ENCODE measurements around the gene IFT25.

The IFT25 gene

DNA sequence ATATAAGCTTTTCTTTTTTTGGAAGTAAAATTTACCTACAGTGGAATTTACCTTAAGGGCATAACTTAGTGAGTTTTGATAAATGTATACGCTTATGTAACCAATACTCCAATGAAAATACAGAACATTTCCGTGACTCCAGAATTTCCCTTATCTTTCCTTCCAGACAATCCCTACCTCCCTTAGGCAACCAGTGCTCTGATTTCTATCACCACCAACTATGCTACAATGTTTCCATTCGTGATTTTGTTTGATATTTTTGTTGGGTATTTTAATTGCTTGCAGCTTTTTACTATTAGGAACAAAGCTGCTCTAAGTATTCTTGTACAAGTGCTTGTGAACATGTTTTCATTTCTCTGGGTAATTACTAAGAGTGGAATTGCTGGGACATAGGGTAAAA is 14.6 kb downstream of the IFT25 start:
- no peak for DNase-seq (ENCODE audit: low read depth in 1 of 2, low spot score in 1 of 2)

DNA sequence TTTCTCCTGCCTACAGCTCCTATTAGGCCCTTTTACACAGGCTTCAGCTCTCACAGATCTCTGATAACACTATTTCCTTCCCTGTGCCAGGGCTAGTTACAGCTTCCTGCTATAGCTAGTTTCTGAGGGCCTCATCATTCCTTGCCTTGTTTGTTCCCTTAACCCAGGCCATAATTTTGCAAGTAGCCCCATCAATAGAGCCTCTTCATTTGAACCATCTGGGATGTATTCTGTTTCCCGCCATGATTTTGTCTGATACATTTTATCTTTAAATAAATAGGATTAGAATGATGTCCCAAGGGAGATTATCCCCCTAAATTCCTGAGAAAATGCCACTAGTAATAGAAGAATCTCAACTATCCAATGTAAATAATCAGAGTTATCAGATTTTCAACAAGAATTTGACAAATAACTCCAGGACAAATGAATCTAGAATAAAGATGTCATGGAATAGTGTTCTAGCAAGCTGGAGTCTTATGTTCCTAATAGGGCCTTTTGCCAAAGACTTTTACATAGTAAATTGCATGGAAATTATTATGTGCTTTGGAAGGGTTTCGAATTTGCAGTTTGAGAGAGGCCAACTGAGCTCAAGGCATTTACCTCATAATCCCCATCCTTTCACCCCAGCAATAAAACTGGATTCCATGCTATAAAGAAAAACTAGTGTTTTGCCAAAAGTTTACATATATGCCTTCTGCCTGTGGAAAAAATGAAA is 16.1 kb downstream of the IFT25 start:
- no peak for DNase-seq (ENCODE audit: low read depth in 1 of 2, low spot score in 1 of 2)

DNA sequence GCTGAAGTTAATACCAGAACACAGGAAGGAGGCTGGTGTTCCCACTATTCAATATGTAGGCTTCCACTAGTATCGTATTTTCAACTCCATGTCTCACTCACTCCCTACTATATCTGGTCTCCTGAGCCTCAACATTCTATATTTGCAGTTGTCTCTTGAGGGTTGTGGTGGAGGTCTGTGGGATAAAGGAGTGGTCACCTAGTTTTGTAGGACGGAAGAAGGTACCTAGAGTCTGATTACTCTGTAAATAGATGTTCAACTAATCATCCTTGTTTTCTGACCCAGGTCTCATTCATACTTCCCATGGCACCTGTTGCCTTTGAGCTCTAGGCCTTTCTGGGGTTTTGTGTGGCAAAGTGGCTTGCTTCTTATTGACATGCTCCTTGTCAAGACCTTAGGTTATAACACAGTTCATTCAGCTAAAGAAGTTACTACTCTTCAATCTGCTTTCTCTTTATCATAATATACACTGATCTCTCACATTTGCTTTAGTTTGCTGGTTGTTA is 18.1 kb downstream of the IFT25 start:
- no peak for DNase-seq (ENCODE audit: low read depth in 1 of 2, low spot score in 1 of 2)

DNA sequence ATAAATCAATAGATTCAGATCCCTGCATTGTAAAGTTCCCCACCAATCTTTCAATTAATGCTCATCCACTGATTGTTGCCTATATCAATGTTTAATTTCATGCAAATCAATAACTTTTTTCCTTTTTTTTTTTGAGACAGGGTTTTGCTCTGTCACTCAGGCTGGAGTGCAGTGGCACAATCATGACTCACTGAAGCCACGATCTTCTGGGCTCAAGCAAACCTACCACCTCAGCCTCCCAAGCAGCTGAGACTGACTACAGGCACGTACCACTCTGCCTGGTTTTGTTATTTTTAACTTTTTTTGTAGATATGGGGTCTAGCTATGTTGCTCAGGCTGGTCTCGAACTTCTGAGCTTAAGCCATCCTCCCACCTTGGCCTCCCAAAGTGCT is 25.8 kb downstream of the IFT25 start:
- no peak for DNase-seq (ENCODE audit: low read depth in 1 of 2, low spot score in 1 of 2)

DNA sequence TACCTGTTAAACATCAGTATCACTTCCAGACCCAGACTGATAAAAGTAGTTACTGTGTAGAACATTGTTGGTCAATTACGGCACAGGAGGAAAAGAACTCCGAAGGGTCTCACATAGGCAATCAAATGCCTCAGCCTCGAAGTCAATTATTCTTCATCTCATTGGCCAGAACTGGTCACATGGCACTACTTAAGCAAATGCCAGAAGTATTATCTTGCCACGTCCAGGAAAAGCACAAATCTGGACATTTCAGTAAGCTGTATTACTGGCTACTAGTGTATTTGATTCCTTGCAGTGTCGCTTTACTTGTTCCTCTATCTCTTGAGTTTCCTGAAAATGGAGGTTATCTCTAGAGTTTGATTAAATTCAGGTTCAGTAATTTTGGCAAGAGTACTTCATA is 27.2 kb downstream of the IFT25 start:
- no peak for DNase-seq (ENCODE audit: low read depth in 1 of 2, low spot score in 1 of 2)

DNA sequence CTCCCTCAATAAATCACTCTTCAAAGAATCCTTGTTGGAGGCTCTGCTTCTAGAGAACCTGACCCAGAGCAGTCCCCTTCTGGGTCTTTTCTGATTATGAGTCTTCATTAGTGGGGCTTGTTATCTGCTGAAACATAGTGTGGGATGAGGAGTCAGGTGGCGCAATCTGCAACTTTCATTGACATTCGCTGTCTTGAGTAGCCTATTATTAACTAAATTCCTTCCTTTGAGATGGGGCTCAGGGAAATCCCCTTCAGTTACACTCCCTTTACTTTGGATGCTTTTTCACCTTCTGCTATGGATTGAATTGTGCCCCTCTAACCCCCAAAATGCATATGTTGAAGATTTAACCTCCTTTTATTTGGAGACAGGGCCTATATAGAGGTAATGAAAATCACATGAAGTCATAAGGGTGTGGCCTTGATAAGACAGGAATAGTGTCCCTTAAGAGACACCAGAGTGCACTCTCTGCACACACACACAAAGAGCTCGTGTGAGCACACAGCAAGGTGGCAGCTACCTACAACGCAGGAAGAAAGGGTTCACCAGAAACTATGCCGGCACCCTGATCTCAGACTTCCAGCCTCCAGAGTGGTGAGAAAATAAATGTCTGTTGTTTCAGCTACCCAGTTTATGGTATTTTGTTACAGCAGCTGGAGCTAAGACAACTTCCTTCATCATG is 32.0 kb downstream of the IFT25 start:
- no peak for DNase-seq (ENCODE audit: low read depth in 1 of 2, low spot score in 1 of 2)

DNA sequence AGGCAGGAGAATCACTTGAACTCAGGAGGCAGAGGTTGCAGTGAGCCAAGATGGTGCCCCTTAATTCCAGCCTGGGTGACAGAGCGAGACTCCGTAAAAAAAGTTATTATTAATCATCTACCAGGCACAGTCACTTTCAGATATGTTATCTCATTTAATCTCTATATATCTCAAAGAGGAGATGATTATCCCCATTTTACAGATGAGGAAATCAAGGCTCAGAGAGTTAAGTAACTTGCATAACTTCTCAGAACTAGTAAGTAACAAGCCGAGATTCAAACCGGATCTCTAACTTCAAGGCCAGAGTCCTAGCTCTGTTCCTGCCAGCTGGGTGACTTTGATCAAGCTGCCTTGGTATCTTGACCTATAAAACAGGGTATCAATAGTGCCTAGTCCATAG is 34.1 kb downstream of the IFT25 start:
- DNase-seq (ENCODE audit: low read depth in 1 of 2, low spot score in 1 of 2), result no peak

DNA sequence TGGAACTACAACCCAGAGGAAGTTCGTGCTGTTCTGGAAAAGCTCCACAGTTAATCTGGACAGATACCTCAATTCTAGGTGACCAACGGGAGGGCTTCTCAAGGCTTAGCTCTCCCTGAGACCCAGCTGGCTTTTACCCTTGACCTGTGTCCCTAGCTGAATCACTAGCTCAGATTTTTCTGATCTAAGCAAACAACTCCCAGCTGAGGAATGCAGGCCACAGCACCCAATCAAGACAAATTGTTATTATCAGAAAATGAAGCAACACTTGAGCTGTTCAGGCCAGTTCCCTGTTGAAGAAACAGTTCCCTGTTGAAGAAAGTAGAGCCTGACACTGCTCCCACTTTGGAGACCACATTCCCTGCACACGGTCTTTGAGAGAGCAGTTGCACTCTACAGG is 35.6 kb downstream of the IFT25 start:
- no peak for DNase-seq (ENCODE audit: low read depth in 1 of 2, low spot score in 1 of 2)

DNA sequence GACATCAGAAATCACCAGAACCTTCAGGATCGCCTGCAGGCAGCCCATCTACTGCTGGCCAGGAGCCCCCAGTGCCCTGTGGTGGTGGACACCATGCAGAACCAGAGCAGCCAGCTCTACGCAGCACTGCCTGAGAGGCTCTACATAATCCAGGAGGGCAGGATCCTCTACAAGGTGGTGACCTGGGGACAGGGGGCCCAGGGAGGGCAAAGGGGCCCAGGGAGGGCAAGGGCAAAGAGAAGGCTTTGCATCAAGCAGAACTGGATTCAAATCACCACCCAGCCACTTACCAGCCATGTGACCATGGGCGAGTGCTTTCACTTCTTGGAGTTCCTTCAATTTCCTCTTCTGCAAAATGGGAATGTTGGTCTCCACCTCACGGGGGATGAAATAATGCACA is 39.4 kb downstream of the IFT25 start:
- no peak for DNase-seq (ENCODE audit: low read depth in 1 of 2, low spot score in 1 of 2)

DNA sequence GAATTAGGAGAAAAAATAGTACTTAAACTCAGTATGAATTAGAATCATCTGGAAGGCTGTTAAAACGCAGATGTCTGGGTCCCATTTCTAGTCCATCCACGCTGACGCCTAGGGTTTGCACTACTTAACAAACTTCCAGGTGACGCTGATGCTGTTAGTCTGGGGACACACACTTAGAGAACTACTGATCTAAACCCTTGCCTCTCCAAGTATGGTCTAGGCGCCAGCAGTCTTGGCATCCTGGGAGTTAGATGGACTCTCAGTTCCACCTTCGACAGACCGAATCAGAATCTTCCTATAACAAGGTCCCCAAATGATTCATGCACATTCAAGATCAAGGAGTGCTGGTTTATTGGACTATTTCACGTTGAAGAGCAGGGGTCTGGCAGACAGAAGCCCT is 40.0 kb downstream of the IFT25 start:
- DNase-seq (ENCODE audit: low read depth in 1 of 2, low spot score in 1 of 2), result no peak

DNA sequence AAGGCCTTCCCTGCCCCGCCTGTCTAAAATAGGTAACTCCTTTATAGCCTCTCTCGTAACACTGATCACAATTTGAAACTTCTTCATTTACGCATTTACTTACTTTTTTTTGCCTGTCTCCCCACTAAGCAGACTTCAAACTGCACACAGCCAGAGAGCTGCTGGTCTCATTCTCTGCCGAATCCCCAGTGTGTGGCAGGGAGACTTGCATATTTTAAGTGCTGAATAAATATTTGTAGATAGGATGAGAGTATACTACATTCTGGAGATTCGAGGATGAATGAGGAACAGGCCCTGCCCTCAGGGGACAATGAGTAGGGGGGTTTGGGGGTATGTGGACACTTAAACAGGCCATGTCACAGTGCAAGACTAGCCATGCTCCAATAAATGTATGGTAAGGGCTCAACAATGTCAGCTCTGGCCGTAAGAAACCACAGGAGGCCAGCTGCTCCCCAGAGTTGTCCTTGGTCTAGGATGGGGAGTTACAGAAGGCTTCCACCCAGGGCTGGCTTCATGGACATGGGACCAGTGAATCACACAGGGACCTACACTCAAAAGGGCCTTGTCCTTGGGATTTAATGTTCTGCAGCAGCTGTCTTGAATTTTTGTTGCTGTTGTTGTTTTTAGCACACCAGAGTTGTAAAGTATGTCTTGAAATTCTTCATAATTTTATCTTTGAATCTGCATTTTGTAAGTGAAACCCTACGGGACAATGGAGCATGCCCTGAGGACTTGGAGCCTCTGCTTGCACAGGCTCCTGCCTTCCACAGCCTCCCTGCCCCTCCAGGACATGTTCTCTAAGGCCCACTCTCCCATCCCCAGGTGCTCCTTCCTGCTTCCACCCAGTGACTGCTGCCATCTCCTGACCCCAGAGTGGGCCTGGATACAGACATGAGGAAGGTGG is 43.0 kb downstream of the IFT25 start:
- DNase-seq (ENCODE audit: low read depth in 1 of 2, low spot score in 1 of 2), result no peak

DNA sequence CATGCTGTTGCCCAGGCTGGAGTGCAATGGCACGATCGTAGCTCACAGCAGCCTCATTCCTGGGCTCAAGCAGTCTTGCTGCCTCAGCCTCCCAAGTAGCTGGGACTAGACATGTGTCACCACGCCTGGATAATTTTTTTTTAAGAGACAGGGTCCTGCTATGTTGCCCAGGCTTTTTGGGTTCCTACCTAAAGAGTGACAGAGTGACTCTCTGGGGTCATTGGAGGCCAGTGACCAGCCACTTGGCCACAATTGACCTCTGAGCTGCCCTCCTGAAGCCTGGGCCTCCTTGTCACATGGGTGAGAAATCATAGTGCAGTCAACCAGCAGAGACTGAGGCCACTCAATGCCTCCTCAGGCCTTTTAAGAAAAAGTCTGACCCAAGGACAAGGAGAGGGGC is 45.8 kb downstream of the IFT25 start:
- DNase-seq (ENCODE audit: low read depth in 1 of 2, low spot score in 1 of 2), result no peak

DNA sequence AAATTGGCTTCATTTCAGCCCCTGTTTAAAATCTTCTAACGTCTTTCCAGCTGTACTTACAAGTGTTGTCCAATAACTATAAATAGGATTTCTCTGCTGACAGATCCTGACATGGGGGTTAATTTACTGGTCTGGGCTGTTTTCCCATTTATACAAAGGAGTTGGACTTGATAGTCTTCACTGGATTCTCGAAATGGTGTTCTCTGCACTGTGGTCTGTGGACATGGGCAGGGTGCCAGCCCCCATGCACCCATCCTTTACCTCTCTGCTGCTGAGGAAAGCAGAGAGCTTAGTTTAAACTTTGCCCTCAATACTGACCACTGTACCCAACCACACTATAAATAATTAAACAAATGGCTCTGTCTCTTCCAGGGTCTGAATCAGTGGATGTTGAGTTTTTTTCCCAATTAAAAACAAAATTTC is 46.3 kb downstream of the IFT25 start:
- no peak for DNase-seq (ENCODE audit: low read depth in 1 of 2, low spot score in 1 of 2)

DNA sequence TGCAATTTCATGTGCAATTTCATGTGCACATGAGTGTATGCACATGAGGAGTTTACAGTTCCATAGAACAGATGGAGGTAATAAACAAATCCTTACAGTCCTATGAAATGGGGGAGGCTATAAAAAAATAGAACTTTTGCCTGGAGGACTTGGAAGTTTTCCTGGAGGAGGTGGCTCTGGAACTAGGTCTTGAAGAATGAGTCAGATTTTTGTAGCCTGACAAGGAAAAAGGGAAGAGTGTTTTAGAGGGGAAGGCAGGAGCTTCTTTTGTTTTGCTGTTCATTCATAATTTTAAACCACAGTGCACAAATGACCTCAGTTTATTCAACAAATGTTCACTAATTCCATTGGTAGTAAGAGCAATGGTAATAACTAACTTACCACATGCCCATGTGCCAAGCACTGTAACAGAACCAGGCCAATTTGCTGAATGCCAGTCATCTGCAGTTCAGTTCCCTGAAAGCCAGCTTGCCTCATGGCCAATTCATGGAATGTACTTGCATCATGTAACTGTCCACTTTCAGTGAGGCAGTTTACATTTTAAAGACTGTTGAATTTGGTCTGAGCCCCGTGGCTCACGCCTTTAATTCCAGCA is 48.8 kb downstream of the IFT25 start:
- DNase-seq (ENCODE audit: low read depth in 1 of 2, low spot score in 1 of 2), result no peak

DNA sequence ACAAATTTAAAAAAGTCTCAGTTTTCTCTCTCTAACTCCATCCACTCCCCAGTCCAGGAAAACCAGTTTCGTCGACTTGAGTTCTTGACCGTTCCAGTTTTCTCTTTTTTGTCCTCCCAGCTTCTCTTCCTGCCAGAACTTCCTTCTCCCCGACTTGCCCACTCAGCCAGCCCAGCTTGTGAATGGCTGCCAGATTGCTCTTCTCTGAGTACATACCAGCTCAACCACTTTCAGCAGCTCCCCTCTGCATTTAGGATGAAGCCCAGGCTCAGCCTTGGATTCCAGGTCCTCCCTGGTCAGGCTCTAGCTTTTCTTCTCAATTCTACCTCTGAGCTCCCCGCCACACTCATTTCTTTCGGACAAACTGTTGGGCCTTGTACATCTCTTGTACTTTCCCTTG is 50.1 kb downstream of the IFT25 start:
- no peak for DNase-seq (ENCODE audit: low read depth in 1 of 2, low spot score in 1 of 2)

DNA sequence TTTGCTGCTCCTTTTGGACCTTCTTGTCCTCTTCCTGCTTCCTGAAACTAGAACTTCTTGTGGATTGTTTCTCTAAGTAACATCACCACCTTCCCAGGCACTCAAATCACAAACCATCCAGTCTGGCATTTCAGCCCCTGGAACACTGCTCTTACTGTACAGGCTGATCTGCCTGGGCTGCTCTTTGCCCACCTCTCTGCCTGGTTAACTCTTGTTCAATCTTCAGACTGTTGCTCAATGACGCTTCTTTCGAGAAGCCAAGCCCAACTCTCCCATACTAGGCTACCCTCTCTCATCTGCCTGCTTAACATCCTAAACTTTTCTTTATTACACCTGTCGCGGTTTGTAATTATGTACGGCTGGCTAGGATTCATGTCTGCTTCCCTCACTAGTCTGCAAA is 50.9 kb downstream of the IFT25 start:
- no peak for DNase-seq (ENCODE audit: low read depth in 1 of 2, low spot score in 1 of 2)

DNA sequence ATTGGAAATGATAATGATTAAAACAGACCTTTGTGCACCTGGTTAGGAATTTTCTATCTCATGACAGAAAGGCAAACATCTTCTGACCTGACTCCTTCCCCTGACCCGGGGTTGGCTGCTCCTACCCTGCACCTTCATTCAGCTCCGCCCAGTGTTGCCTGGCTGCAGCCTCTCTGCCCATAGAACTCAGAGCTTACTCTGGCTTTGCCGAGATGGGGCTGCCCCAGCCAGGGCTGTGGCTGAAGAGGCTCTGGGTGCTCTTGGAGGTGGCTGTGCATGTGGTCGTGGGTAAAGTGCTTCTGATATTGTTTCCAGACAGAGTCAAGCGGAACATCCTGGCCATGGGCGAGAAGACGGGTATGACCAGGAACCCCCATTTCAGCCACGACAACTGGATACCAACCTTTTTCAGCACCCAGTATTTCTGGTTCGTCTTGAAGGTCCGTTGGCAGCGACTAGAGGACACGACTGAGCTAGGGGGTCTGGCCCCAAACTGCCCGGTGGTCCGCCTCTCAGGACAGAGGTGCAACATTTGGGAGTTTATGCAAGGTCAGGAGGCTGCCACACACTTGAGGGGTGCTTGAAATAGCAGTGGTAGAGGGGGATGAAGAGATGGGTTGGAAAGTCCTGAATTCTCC is 51.4 kb downstream of the IFT25 start, which contains the start of gene DIO1:
Gene DIO1 (plus strand): TSS at position 189 of the 638 bp plus-strand sequence. CDS start 24 bp downstream, at position 213.
- DNase-seq (ENCODE audit: low read depth in 1 of 2, low spot score in 1 of 2), result no peak

DNA sequence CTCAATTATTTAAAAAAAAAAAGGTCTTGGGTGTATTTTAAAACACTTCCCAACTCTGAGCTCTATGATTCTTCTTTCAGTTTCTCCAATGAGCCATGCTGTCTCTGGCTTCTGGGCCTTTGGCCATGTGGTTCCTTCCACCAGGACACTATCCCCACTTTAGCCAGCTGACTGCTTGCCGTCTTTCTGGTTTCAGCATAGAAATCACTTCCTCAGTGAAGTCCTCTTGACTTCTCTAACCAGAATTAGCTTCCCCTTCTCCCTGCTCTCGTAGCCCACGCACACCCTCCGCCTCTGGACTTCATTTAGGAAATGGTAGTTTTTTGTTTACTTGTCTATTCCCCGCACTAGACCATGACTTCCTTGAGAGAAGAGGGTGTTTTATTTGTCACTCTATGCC is 52.6 kb downstream of the IFT25 start:
- no peak for DNase-seq (ENCODE audit: low read depth in 1 of 2, low spot score in 1 of 2)

DNA sequence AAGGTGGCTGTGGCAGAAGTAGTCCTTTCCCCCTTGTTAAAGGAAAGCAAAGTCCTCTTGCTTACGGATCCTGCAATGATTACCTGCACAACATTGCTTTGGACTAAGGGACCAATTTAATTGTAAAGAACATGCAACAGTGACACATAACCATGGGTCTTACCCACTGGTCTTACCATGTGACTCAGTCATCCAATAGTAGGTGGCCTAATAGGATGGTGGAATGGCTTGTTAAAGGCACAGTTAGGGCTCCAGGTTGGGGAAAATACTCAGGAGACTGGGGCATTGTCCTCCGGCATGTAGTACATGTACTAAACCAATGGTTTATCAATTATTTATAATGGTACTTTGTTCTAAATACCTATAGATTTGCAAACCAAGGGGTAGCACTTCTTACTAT is 53.8 kb downstream of the IFT25 start:
- DNase-seq (ENCODE audit: low read depth in 1 of 2, low spot score in 1 of 2), result no peak

DNA sequence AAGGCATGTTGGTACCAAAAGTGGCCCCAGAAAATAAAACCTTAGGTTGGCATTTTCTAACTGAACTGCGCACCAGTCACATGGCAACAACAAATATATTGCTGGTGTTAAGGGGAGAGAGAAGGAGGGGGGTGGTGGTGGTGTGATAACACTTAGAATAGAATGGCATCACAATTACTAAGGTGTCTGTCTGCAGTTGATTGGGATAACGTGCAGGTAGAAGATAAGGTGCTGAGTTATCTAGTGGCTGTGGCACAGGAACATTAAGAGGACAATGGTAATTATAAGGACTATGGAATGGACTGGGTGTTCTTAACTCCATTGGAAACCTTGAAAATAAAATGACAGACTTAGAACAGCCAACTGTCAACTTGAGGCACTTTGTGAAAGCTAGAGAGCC is 54.5 kb downstream of the IFT25 start:
- no peak for DNase-seq (ENCODE audit: low read depth in 1 of 2, low spot score in 1 of 2)

DNA sequence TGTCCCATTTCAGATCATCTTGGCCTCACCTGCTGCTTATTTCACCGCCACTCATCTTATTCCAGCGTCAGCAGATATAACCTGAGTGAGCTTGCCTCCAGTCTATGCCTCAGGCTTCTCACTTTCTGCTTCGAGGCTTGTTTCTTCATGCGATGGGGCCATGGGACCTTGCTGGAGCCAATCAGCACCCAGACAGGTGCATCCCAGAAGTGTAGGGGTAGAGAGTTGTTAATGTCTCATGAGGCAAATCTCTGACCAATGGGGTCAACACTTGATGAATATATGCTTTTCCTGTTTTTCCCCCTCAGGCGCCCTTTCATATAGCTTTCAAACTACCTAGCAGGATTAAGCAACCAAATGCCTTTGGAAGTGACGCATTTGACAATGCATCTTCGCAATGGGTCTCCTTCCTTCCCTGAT is 55.0 kb downstream of the IFT25 start:
- DNase-seq (ENCODE audit: low read depth in 1 of 2, low spot score in 1 of 2), result no peak

Measured in activated T-helper 1 cell treated with anti-CD3 and anti-CD28 coated beads, Interleukin-2, amount 50 U/mL, for 16 hours (primary cell).